GM19397 (cell line): Measurements from ENCODE around the gene SLC22A3.
"Not testable (repeated sequence)": the region's sequence is repeated elsewhere in the genome, so short reads cannot be mapped to it uniquely, and the experiment has no call there.

ENCODE experiments used
- ATAC-seq: cut with Tn5 transposase; IDR thresholded peaks from one replicate; pipeline ENCODE4 v1.9.1; 2021; ENCODE audit warnings: mild to moderate bottlenecking, moderate library complexity; ENCODE audit not compliant: unreplicated experiment

The SLC22A3 gene

GRCh38 chr6:160348223-160349019 is at the start of gene SLC22A3:
Gene SLC22A3, plus strand, starts transcription at chr6:160348378. Its CDS starts 42 bp downstream, at chr6:160348420.
- ATAC-seq = no peak

- ATAC-seq = no peak
Observed at GRCh38 chr6:160299559-160299958, 48.6 kb upstream of the SLC22A3 start.

GRCh38 chr6:160300076-160300695 is 48.0 kb upstream of the SLC22A3 start:
- no peak for ATAC-seq

GRCh38 chr6:160301339-160301738 is 46.8 kb upstream of the SLC22A3 start:
- ATAC-seq = no peak

- ATAC-seq = not testable (repeated sequence)
Observed at GRCh38 chr6:160302431-160303082, 45.6 kb upstream of the SLC22A3 start.

GRCh38 chr6:160303806-160304205 is 44.4 kb upstream of the SLC22A3 start:
- no peak for ATAC-seq

GRCh38 chr6:160305926-160306713 is 42.1 kb upstream of the SLC22A3 start:
- ATAC-seq = no peak

- no peak for ATAC-seq
Observed at GRCh38 chr6:160309718-160310117, 38.5 kb upstream of the SLC22A3 start.

- no peak for ATAC-seq
Observed at GRCh38 chr6:160312900-160313299, 35.3 kb upstream of the SLC22A3 start.

- no peak for ATAC-seq
Observed at GRCh38 chr6:160315310-160315709, 32.9 kb upstream of the SLC22A3 start.

- no peak for ATAC-seq
Observed at GRCh38 chr6:160316261-160316660, 31.9 kb upstream of the SLC22A3 start.

- ATAC-seq = no peak
Observed at GRCh38 chr6:160319246-160319645, 28.9 kb upstream of the SLC22A3 start.

GRCh38 chr6:160321729-160322505 is 26.3 kb upstream of the SLC22A3 start:
- ATAC-seq = no peak

- ATAC-seq = no peak
Observed at GRCh38 chr6:160327981-160328380, 20.2 kb upstream of the SLC22A3 start.

GRCh38 chr6:160328447-160328846 is 19.7 kb upstream of the SLC22A3 start:
- no peak for ATAC-seq

- ATAC-seq = no peak
Observed at GRCh38 chr6:160329188-160329587, 19.0 kb upstream of the SLC22A3 start.

GRCh38 chr6:160330619-160331018 is 17.6 kb upstream of the SLC22A3 start:
- no peak for ATAC-seq

GRCh38 chr6:160331204-160331603 is 17.0 kb upstream of the SLC22A3 start:
- no peak for ATAC-seq

GRCh38 chr6:160331753-160332152 is 16.4 kb upstream of the SLC22A3 start:
- no peak for ATAC-seq

- ATAC-seq = no peak
Observed at GRCh38 chr6:160333101-160333500, 15.1 kb upstream of the SLC22A3 start.
